Endothelial cell of umbilical vein (primary cell): ENCODE measurements around the gene PIK3C2G.

Source experiments
- POLR2A ChIP-seq: IDR thresholded peaks from 2 replicates; pipeline ENCODE4 v1.6.1; 2012; ENCODE audit warnings: low read depth, mild to moderate bottlenecking, control low read depth, low read length
- POLR2AphosphoS5 ChIP-seq: IDR thresholded peaks from 2 replicates; pipeline ENCODE4 v1.6.1; 2012; ENCODE audit warnings: low read depth, mild to moderate bottlenecking, control low read depth, low read length, moderate library complexity; ENCODE audit not compliant: insufficient read depth

GRCh38 chr12:18461758-18462157, 200.4 kb downstream of the PIK3C2G start:
- no peak for TF ChIP-seq POLR2AphosphoS5
- no peak for TF ChIP-seq POLR2A
